Glomerular visceral epithelial cell (primary cell): ENCODE results near the gene TRMT10B.
"Not testable (repeated sequence)": the region's sequence is repeated elsewhere in the genome, so short reads cannot be mapped to it uniquely, and the experiment has no call there.

ENCODE experiments used
- DNase-seq: peaks from one replicate; pipeline ENCODE4 v3.0.0-alpha.2; 2016; ENCODE audit errors: extremely low spot score

TRMT10B gene

DNA sequence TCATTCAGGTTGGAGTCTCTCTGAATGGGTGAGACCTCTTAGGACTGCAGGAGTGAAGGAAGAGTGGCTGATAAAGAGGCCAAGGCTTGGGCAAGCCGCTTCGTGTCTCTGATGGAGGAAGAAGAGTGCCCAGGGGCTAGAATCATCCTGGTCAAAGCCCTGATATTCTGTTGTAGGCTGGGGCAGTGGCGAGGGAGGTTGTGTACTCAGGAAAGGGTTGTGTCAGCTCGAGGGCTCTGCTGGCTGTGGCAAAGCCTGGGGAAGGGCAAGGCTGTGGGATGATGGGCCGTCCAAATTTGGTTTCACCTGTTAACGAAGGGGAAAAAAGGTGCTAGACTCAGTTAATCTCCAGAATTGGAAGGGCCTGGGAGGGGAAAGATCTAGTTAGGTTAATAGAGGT is 2.4 kb upstream of the TRMT10B start:
- no peak for DNase-seq

DNA sequence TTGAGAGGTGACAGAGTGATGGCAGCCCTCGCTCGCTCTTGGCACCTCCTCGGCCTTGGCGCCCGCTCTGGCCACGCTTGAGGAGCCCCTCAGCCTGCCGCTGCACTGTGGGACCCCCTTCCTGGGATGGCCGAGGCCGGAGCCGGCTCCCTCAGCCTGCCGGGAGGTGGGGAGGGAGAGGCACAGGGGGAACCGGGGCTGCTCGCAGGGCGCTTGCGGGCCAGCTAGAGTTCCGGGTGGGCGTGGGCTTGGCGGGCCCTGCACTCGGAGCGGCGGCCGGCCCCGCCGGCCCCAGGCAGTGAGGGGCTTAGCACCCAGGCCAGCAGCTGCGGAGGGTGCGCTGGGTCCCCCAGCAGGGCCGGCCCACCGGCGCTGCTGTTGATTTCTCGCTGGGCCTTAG is 1.9 kb upstream of the TRMT10B start:
- not testable (repeated sequence) for DNase-seq

DNA sequence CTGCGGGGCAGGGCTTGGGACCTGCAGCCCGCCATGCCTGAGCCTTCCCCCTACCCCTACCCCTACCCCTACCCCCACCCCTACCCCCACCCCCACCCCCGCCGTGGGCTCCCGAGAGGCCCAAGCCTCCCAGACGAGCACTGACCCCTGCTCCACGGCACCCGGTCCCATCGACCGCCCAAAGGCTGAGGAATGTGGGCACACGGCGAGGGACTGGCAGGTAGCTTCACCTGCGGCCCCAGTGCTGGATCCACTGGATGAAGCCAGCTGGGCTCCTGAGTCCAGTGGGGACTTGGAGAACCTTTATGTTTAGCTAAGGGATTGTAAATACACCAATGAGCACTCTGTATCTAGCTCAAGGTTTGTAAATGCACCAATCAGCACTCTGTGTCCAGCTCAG is 1.5 kb upstream of the TRMT10B start:
- not testable (repeated sequence) for DNase-seq

DNA sequence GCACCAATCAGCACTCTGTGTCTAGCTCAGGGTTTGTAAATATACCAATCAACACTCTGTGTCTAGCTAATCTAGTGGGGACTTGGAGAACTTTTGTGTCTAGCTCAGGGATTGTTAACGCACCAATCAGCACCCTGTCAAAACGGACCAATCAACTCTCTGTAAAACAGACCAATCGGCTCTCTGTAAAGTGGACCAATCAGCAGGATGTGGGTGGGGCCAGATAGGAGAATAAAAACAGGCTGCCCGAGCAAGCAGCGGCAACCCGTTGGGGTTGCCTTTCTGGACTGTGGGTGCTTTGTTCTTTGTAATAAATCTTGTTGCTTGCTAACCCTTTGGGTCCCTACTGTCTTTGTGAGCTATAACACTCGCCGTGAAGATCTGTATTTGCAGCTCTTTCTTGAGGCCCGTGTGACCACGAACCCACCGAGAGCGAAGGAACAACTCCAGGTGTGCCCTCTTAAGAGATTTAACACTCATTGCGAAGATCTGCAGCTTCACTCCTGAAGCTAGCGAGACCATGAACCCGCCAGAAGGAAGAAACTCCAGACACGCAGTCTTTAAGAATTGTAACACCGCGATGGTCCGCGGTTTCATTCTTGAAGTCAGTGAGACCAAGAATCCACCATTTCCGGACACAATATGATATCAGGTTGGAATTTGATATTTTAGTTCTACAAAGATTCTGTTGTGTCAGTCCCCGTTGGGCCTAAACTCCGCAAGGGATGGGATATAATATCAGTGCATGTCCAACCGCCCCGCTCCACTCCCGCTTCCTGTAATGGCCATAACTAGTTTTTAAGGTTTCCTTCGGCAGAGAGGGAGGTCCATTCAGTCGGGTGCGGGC is 740 bp upstream of the TRMT10B start:
- no peak for DNase-seq

DNA sequence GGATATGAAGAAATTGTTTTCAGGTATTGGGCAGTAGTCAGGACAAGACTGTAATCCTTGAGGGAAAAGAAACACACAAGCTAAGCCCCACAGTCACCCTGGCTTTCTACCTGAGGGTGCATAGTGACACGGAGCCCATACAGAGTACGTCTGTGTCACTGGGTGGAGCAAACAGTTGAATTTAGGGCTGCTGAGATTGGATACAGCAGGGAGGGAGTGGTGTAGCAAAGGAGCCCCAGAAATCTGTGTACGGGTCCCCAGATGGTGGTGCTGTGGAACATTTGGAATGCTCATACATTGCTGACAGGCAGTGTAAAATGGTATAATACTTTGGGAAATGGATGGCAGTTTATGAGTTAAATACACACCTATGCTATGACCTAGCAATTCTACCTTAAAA is 5.1 kb downstream of the TRMT10B start:
- DNase-seq: no peak

DNA sequence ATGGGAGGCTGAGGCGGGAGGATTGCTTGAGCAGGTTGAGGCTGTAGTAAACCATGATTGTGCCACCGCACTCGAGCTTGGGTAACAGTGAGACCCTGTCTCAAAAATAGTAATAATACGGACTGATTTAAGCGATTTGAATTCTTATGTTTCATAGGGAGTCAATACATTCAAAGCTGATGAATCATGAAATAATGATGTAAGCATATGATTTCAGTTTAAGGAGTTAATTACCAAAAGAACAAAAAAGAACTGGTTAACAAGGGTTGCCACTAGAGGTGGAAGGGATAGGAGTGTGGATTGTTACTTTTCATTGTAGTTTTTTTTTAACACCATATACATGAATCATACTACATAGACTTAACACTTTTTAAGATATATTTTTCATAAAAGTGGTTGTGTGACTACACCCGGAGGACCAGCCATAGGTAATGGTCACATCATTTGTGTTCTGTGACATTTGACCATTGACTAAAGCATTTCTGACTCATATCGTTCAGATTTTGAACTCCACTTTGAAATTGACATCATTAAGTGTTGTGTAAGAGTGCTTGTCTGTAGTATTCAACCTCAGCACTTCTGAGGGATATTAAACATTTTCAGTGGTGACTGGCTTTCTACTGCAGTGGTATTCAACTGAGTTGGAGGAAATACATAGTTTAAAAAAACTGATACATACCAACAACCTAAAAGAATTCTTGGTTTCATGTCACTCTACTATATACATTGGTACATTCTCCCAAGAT is 7.0 kb downstream of the TRMT10B start:
- DNase-seq: peak; percentile 13

DNA sequence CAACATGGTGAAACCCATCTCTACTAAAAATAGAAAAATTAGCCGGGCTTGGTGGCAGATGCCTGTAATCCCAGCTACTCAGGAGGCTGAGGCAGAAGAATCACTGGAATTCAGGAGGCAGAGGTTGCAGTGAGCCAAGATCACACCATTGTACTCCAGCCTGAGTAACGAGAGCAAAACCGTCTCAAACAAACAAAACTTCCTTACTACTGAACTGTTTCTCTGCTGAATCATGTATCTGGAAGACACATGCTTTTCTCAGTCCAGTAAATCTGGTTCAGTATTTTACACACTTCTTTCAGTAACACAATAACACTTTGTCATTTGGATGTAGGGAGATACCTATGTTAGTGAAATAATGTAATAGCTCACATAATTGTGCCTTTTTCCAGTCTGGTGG is 7.9 kb downstream of the TRMT10B start:
- DNase-seq: no peak

DNA sequence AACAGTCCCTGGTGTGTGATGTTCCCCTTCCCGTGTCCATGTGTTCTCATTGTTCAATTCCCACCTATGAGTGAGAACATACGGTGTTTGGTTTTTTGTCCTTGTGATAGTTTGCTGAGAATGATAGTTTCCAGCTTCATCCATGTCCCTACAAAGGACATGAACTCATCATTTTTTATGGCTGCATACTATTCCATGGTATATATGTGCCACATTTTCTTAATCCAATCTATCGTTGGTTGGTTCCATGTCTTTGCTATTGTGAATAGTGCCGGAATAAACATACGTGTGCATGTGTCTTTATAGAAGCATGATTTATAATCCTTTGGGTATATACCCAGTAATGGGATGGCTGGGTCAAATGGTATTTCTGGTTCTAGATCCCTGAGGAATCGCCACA is 11.7 kb downstream of the TRMT10B start:
- DNase-seq: not testable (repeated sequence)

DNA sequence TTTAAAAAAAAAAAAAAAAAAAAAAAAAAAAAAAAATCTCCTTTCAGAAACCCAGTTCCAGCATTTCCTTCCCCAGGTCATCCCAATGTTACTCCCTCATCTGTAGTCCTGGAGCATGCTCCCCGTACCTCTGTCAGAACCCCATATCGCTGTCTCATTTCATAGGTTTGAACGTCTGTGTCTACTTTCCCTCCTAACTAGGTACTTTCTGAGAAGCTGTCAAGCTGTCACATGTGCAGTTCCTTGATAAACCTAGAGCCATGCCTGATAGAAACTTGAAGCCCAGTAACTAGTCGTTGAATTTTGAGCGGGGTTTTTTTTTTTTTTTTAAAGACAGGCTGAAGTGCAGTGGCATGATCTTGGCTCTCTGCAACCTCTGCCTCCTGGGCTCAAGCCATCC is 15.7 kb downstream of the TRMT10B start:
- DNase-seq: no peak

DNA sequence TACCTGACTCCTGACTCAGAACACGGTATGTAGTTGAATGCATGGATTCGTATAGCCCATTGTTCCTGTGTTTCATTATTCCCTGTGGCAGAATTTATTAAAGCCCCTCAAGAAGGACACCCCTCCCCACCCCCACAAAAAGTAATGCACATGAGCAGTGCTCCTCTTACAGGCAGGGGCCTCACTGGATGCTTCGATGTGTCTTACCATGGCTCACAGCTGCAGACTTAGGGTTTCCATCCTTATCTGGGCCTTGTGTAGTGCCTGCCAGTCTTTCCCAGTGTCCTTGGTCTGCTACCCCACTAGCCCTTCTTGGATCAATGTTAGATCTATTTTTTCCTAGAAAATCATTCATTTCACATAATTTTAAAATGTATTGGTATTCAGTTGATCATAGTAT is 16.4 kb downstream of the TRMT10B start:
- DNase-seq: no peak

DNA sequence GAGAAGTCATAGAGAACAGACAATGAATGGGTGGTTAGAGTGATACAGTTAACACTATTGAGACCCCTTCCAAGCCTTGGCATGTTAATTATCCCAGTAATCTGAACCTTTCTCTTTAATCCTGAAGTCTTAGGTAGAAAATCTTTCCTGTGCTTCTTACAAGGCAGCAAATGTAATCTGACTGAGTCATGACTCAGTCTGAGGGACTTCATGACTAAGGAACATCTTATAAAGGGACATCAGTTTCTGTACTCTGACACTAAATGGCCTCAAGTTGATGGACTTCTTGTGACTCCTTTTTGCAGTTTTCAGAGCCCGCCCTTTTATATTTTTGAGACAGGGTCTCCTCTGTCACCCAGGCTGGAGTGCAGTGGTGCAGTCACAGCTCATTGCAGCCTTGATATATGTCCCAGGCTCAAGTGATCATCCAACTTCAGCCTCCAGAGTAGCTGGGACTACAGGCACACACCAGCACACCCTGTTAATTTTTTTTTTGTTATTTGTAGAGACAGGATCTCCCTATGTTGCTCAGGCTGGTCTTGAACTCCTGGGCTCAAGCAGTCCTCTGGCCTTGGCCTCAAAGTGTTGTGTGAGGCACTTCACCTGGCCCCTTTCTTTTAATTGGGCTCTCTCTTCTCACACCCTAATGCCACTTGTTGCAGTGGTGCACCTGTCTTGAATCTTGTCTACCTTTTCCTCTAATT is 21.8 kb downstream of the TRMT10B start:
- DNase-seq: no peak

DNA sequence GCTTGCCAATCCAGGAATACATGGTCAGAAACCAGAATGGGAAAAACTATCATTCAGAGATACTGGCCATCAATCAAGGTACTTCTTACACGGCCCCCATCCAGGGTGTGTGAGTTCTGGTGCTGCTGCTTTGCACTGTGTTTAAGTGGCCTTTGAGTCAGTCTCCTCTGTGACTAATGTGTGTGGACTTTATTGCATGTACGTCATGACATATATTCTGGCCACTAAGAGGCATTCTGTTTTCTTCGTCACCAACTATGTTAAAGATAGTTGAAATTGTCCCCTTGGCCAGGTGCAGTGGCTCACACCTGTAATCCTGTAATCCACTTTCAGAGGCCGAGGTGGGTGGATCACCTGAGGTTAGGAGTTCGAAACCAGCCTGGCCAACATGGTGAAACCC is 22.7 kb downstream of the TRMT10B start:
- DNase-seq: peak; percentile 33

DNA sequence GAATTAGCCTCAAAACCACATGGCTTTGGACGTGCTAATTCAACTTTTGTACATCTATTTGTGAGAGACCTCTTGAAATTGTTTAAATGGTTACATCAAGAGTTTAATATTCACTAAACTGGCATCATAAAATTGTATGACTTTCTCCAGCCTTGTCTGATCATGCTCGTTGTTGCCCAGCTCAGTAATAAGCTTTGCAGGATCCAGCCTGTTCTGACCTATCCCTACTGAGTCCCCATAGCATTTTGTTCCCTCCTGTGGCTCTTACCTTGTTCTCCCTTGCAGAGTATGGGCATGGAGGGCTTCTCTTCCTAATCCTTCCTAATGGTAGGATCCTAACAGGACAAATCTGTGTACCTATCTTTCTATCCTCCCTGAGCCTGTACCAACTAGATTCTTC is 24.9 kb downstream of the TRMT10B start:
- DNase-seq: no peak

DNA sequence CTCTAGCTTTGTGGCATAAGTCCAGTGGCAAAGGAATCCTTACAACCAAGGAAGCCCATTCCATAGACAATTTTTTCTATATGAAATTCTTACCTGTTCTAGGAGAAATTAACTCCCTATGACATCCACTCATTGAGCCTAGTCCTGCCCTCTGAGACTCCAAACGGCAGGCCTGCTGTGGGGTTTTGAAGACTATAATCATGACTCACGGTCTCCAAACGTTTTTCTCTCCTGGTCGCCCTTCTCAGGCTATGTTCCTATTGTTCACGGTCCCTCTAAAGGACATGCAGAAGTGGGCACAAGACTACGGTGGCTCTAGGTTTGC is 30.6 kb downstream of the TRMT10B start:
- no peak for DNase-seq

DNA sequence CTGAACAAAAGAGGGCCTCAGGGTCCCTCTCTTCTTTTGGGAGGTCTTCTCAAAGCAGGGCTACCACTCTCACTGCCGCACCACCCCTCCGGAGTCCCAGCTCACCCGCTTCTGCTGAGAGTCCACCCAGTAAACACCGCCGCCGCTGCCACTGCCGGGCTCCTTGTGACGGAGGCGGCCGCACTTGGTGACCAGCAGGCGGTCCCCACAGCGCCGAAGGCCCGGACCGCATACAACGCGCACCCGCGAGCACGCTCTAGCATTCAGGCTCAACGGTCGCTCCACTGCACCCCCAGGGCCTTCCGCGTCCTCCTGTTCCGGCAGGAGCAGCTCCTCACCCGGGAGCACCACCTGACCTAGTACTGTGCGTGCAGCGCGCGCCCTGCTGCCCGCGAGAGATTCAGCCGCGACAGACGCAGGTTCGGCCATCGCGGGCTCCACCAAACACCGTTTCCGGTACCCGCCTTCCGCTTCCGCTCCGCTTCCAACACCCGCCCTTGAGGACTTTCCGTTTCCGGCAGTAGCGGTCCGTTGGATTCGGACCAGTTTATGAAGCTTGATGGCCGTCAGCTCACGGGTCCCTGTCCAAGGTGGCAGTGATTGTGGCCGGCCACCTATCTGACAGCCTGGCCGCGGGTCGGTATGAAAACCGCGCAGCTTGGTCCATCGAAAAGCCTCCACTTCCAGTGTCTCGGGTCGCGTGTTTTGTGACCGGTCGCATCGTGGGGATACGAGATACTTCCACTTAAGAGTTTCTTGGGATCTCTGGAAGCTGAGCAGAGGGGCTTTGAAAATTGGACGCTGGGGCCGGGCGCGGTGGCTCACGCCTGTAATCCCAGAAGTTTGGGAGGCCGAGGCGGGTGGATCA is 31.2 kb downstream of the TRMT10B start, which contains the start of gene EXOSC3:
Gene EXOSC3, minus strand, starts transcription at position 449 of the 868 bp plus-strand sequence. Its CDS starts 20 bp downstream, at position 429.
- DNase-seq: peak; percentile 88

DNA sequence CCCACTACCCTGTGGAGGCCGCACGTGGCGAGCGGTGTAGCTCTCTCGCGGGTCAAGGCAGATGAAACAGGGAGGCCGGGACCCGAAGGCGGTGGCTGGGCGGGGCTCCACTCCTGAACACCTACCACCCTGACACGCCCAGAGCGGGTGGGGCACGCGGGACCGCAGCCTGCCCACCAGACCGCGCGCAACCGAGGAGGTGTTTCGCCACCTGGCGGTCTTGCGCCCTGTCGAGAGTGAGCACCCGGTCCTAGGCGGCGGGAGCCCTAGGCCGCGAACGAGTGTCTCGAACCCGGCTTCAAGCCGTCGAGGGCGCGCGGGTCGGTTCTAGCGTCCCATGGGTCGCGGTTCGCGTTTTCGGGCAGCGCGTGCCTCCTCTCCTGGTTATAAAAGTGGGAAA is 33.5 kb downstream of the TRMT10B start:
- no peak for DNase-seq

DNA sequence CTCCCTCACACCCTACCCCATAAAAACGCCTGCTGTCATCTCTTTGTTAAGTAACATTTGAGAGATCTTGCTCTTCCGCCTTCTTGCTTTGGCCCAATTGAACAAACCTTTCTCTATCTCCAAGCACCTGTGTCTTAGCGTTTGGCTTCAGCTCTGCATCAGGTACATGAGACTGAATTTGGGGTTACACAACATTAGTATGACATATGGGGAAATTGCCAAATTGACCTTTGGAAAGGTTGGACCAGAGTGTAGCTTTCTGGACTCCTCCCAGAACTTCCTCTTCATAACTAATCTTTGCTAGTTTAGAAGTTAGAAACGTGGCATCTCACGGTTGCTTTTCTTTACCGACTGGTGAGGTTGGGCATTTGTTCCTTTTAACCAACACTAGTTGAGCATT is 34.7 kb downstream of the TRMT10B start:
- DNase-seq: no peak

DNA sequence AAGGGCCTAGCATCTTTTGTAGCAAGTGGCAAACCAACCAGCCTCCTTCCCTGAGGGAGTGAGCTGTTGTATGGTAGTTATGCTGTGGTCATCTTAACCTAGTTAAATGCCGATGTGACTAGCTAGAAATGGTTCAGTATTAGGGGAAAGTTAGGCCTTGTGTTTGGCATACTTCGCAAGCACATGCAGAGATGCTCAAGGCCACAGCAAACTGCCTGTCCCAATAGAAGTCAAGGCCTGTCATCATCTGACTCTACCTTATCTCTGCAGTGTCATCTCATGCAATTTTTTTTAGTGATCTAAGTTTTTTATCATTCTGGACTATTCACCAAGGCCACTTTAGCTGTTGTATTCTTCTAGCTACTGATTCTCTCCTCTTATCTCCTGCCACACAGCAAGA is 36.5 kb downstream of the TRMT10B start:
- DNase-seq: no peak

DNA sequence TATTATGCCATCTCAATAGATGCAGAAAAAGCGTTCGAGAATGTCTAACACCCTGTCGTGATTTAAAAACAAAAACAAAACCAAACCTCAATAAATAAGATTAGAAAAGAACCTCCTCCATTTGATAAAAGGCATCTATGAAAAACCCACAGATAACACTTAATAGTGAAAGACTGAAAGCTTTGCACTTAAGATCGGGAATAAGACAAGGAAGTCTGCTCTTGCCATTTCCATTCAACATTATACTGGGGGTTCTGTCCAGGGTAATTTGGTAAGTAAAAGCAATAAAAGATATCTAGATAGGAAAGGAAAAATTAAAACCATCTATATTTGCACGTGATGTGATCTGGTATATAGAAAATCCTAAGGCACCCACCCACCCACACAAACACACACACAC is 38.5 kb downstream of the TRMT10B start:
- no peak for DNase-seq

DNA sequence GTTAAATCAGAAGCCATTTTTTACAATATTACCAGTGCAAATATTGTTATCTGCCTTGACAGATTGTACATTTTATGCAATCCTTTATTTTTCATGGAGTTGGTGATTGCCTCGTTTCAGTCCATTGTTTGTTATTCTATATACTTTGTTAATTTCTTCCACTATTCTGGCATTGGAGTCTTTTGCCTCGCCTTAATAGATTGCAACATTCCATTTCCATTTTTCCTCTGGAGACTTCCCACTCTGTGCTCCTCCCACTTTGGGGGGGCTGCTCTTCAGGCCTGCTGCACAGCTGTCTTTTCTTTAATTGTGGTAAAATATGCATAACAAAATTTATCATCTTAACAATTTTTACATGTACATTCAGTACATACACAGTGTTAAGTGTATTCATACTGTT is 42.6 kb downstream of the TRMT10B start:
- no peak for DNase-seq

DNA sequence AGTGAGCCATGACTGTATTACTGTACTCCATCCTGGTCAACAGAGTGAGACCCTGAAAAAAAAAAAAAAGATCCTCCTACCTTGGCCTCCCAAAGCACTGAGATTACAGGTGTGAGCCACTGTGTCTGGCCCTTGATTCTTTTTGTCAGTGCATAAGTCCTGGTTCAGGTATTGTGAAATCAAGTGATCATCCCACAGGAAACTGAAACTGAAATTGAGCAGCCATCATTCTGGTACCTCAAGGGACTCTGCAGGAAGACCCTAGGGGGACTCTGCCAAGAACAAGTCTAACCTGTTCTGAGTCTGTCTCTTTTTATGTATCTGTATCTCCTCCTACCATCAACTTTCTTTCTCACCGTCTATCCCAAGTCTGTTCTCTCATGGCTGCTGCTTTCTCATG is 45.1 kb downstream of the TRMT10B start:
- DNase-seq: no peak
